Dermis blood vessel endothelial cell (primary cell): ENCODE results near the gene SLC19A3. TPM values are rescaled to one million over a fixed set of nuclear protein-coding genes. Genes with fewer than 3 reads are reported as not detected.

Experiments
- total RNA-seq: library from RNA; depleted of rRNA; stranded (reverse); fragments of >200 nt; gene quantifications from 2 replicates; pipeline ENCODE4 v1.2.3, GENCODE V29; 2014

SLC19A3 gene
- total RNA-seq, 1 donor from 2014 or later: not detected

Other genes with a start within 250 kb of the SLC19A3 start
- 45.9 and 74.0 TPM in 2 replicates for gene AGFG1, start 245.9 kb downstream of the SLC19A3 start, total RNA-seq
- gene SCYGR2, start 119.1 kb downstream of the SLC19A3 start, total RNA-seq: not detected in 2 replicates
- not detected in 2 replicates for gene SCYGR3, start 103.2 kb downstream of the SLC19A3 start, total RNA-seq
- gene SCYGR4, start 100.5 kb downstream of the SLC19A3 start, total RNA-seq: not detected in 2 replicates
- gene SCYGR5, start 51.2 kb downstream of the SLC19A3 start, total RNA-seq: not detected in 2 replicates
- not detected in 2 replicates for gene SCYGR6, start 6.7 kb upstream of the SLC19A3 start, total RNA-seq
- gene SCYGR7, start 10.3 kb upstream of the SLC19A3 start, total RNA-seq: not detected in 2 replicates
- not detected in 2 replicates for gene SCYGR8, start 27.9 kb upstream of the SLC19A3 start, total RNA-seq
- 0.65 and 1.0 TPM in 2 replicates for gene CCL20, start 95.8 kb upstream of the SLC19A3 start, total RNA-seq
- gene DAW1, start 153.6 kb upstream of the SLC19A3 start, total RNA-seq: 0.51 TPM in 1 of 2 replicates, not detected in the other